Ovary (tissue), 3 donors: ENCODE data around the gene TTLL11.

Experiments
- CTCF ChIP-seq, 3 donors: fragments of 450-650 bp in 2 of 3; fragments of 200-600 bp in 1 of 3; IDR thresholded peaks; one replicate each; pipeline versions ENCODE4 v1.5.1 to v1.8.0; 2016 to 2022; ENCODE audit warnings: antibody characterized with exemption in 3 of 3, mild to moderate bottlenecking in 1 of 3
- EP300 ChIP-seq: sonication (generic); formaldehyde crosslinking; IDR thresholded peaks from one replicate; pipeline ENCODE4 v1.6.1; 2017; ENCODE audit warnings: antibody characterized with exemption
- donor health status: DM: no; HTN: no; CAD: no.

DNA sequence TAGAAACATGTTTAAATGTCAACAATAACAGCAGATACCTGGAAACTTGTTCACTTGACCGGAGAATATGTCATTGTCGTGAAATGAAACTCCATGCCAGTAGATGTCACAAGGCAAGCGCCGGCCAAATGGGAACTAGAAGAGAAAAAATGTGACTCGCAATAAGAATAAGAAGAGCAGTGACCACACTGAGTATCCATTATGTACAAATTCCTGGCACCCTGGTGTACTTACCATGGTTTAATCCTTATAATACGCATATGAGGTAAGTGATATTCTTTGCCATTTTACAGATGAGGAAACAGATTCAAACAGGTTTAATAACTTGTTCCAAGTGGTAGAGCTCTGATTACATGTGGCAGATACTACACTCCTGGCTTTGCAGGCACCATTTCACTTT, 53.9 kb downstream of the TTLL11 start:
- no peak for TF ChIP-seq CTCF (IDR thresholded peaks at IDR 0.05)
- no peak for TF ChIP-seq EP300
